G401.6 (cell line): ENCODE results near the gene GPC5.

Experiments used
- FAIRE-seq: peaks from 2 replicates; lab custom pipeline; 2012; peaks lifted over from hg19 to GRCh38; lab: Jason Lieb, UNC

Gene GPC5

DNA sequence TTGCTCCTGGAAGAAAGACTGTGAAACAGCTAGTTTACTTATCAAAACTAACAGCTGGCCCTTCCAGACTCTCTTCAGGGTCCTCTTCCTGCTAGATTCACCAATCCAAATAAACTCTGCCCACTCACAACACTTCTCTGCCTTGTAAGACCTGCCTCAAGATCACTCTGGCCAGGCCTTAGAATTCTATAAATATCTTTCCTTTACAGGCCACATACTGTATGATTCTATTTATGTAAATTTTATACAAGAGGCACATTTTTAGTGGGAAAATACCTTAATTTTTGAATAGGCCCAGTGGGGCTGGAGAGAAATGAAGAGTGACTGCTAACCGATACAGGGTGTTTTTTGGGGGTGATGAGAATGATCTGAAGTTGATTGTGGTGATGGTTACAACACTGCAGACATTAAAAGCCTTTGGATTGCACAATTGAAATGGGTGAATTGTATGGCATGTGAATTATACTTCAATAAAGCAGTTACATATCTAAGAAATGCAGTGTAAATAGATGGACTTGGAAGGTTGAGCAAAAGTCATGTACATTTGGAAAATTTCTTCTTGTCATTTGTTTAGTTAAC lies 141.8 kb downstream of the GPC5 start:
- no peak for FAIRE-seq

DNA sequence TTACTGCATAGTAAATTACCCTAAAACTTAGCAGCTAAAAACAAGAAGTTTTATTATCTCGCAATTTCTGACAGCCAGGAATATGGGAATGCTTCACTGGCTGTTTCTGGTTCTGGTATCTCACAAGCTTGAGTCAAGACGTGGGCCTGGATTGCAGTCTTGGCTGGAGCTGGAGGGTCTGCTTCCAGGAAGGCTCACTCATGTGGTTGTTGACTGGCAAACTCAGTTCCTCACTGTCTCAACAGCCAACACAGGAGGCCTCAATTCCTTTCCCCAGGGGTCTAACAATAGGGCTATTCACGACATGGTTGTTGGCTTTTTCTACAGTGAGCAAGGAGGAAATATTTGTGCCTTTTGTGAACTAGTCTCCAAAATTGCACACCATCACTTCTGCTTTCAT lies 146.3 kb downstream of the GPC5 start:
- FAIRE-seq: no peak

DNA sequence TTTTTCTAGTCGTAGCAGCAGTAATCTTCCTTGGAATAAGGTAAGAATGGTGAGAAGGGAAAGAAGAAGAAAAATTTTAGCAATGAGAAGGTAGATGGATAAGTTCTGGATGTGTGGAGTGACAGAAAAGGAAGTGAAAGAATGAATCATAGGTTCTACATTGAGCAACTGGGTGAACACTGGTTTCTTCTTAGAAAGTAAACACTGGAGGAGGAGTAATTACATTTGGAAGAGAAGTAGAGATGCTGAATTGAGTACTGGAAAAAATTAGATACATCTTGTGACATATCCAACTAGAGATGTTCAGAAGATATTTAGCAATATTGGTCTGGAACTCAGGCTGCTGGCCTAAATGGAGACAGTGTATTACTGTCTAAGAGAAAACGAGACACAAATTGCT lies 148.5 kb downstream of the GPC5 start:
- no peak for FAIRE-seq

DNA sequence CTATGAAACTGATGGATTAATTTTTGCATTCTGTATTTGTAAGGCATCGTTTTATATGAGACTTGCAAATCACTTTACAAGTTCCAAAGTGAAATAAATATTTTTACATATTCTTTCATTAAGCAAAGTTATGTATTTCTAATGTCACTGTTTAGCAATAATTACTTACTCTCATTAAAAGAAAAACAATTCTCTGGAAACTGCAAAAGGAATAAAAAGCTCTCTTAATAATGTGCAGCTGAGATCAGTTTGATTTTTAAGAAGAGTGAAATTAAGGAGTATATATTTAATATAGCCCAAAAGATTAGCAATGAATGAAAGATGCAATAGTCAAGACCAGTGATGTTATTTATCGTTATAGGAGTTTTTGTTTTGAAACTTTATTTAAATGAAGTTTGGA lies 155.2 kb downstream of the GPC5 start:
- no peak for FAIRE-seq

DNA sequence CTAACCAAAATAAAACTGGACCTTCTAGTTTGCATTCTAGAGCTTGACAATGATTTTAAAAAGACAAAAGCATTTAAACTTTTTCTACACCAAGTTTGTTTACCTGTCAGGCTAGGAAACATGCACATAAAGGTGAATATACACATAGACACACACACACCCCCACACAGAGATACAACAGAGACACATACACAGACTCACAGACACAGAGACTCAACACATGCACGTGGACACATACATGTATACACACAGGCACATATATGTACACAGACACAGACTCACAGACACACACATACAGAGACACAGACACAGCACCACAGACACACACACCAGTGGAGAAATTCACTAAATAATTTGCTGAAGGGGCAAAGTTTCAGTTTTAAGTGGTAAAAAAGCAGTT lies 155.7 kb downstream of the GPC5 start:
- FAIRE-seq: no peak

DNA sequence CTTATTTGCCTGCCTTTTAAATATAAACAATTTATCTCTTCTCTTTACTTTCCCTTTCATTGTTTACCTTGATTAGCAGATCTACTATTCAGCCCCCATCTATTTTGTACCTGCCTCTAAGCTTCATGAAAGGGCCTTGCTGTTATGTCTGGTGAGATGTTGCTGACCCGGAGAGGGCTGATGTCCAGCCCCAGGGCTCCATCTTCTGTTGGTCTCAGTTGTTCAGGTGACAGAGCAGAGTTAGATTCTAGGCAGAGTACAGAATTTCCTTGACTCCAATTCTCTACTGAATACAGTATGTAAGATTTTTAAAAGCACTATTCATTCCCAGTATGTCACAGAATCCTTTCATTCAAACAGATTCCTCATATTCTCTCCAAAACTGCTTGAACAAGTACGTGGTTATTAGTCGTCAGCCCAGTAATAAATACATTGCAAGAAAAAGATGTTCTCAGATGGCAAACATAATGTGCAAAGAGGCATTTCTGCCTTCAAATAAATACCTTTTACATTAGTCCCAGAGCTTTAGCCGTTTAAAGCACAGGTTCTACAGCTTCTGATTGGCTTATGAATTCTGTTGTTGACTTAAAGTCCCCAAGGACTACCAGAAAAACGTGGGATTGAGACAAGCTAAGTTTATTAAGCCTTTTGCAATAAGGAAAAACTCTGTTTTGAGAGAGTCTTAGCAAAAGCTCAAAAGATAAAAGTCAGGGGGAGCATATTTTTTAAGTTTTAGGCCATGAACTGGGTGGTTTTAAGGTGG lies 159.1 kb downstream of the GPC5 start:
- FAIRE-seq: no peak

DNA sequence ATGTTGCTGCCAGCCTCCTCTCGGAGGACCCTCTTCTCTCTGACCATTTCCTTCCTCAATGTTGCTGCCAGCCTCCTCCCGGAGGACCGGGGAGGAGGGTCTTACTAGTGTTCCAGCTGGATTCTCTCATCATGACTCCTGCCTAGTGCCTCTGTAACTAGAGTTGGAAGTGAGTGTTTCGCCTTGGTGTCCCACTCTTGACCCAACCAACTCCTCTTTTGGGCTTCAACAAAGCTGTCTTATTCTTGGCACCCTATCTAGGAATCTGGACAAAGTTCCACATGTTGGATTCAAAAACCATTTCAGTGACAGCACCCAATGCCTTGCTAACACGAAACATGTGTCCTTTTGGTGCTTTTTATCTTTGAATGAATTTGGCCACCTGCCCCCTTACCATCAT lies 165.4 kb downstream of the GPC5 start:
- no peak for FAIRE-seq

DNA sequence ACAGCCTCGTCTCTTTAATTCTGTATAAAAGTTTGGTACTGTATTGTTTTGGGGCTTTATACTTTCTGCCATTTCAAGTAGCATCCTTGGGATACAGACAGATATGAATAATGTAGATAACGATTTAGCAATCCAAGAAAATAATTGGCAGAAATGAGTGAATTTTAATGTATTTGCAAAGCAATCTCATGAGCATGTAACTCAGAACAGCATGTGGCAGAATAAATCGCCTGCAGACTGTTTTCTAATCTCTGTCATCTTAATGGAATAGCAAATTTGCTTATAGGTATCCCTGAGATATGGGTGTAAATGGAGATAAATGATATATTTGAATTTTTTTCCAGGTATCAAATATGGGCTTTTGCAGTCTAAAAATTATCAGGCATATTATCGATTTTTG lies 166.0 kb downstream of the GPC5 start:
- FAIRE-seq: no peak

DNA sequence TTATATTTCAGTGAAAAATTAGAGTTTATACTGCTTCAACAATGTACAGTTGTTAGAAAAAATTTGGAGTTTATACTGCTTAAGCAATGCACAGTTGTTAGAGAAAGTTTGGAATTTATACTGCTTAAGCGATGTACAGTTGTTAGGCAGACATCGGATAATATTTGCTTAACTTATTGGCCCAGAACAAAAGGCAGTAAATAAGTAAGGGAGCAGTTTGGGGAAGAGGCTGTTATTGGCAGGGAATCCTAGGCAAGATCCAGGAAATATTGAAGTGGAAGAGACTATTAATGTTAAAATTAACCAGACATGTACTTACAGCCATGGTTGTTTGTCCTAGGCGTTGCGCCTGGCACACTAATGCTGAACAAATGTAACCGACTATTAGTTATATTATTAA lies 166.9 kb downstream of the GPC5 start:
- no peak for FAIRE-seq

DNA sequence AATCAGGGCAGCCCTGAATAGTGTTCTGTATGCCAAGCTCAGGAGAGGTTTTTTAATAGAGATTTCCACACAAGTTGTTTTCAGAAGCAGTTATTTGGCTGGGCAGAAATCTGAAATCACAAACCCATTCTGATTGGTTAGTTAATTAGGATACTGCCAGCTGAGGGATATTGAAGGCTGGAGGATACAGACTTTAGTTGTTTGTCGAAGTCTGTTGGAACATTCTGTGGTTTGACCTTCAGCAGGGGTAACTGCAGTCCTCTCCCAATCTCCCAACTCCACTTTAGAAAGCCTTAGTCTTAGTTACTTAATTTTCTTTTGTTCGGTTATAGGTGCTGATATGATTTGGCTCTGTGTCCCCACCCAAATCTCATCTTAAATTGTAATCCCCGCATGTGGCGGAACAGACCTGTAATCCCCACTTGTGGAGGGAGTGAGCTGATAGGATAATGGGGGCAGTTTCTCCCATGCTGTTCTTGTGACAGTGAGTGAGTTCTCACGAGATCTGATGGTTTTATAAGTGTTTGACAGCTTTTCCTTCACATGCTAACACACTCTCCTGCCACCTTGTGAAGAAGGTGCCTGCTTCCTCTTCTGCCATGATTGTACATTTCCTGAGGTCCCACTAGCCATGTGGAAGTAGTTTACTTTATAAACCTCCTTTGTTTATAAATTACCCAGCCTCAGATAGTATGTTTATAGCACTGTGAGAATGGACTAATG lies 169.2 kb downstream of the GPC5 start:
- FAIRE-seq: no peak

DNA sequence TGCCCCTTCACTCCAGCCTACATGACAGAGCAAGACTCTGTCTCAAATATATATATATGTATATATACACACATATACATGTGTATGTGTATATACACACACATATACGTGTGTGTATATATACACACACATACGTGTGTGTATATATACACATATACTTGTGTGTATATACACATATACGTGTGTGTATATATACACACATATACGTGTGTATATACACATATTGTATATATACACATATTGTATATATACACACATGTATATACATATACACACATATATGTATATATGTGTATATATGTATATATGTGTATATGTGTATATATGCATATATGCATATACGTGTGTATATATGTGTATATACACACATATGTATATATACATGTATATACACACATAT lies 173.3 kb downstream of the GPC5 start:
- no peak for FAIRE-seq

DNA sequence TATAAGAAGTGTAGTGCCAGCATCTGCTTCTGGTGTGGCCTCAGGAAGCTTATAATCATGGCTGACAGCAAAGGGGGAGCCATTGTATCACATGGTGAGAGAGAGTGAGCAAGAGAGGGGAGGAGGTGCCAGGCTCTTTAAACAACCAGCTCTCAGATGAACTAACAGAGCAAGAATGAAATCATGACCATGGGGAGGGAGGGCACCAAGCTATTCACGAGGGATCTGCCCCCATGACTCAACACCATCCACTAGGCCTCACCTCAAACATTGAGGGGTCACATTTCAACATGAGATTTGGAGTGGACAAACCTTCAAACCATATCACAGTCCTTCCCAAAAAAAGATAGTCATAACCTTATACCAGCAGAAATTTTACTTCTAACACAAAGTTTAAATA lies 174.0 kb downstream of the GPC5 start:
- FAIRE-seq: no peak

DNA sequence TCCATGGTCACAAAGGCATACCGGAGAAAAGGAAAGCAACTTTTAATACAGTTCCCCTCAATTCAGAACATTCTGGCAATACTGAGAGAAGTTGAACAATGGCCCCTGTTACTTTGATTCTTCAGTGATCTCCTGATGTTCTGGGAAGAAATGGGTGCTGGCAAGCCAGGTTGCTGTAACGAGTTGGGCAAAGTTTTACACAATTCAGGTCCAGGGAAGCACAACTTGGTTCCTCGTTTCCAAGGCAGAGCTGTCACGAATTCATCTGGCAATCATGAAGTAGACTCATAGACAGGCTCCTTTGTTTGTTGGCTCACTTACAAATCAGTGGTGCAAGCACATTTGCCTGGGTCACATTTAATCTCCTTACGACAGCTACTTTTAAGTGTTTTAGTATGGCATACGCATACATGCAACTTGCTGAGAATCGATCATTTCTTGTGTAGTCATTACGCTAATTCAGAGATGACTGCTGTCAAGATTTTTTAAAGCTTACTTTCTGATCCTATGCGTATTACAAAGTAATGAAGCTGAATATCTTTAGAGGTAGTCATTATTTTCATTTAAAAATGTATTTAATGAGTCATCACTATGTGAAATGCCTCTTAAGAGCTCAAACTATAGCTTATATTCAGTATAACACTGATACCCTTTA lies 174.7 kb downstream of the GPC5 start:
- FAIRE-seq: no peak

DNA sequence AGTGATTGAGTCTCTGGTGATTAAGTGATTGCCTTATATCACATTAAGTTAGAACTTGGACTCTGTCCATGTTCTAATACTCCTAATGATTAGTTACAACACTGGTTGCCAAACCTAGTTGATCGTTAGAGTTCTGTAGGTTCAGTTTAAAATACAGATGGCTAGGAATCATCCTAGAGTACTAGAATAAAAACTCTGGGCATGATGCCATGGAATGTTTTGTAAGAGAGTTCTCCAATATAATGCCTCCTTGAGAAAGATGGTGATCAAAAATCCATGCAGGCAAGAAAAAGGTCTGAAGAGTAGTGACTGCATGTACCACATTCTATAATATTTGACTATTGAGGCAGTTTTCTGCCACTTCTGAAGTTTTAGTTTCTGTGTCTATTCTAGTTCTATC lies 176.3 kb downstream of the GPC5 start:
- no peak for FAIRE-seq

DNA sequence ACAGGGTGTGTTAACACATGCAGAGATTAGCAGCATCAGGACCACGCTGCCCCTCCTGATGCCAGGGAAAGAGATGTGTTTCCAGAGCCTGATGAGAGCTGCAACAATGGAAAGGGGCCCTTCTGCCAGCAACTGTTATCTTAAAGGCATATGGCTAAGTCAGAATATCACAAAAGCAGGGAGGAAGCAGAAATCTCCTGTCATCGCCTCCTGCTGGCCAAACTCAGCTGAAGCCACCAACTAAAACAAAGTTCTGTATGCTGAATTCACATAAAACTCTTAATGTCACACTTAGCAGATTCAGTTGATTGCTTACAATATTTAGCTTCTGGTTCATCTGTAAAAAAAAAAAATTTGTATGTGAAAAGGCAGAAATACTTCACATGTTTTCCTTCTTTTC lies 178.2 kb downstream of the GPC5 start:
- FAIRE-seq: no peak

DNA sequence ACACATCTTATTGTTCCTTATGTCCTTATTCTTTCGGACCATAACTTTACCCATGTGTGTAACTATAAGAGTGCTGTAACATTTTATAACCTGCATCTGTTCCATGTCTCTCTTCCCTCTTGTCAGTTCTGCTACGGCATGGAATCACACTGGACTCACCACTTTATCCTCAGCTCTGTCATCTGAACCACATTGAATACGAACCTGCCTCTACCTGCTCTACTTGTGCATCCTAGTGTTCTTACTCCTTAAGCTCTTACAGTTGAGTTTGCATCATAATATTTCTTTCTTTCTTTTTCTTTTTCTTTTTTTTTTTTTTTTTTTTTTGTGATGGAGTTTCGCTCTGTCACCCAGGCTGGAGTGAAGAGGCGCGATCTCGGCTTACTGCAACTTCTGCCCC lies 180.9 kb downstream of the GPC5 start:
- no peak for FAIRE-seq

DNA sequence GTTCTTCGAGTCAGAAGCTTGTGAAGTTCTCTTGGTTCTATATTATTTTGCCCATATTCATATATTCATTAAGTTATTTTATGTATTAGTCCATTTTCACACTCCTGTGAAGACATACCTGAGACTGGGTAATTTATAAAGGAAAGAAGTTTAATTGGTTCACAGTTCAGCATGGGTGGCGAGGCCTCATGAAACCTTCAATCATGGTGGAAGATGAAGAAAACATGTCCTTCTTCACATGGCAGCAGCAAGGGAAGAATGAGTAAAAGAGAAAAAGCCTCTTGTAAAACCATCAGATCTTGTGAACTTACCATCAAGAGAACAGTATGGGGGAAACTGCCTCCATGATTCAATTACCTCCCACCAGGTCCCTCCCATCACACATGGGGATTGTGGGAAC lies 182.3 kb downstream of the GPC5 start:
- no peak for FAIRE-seq

DNA sequence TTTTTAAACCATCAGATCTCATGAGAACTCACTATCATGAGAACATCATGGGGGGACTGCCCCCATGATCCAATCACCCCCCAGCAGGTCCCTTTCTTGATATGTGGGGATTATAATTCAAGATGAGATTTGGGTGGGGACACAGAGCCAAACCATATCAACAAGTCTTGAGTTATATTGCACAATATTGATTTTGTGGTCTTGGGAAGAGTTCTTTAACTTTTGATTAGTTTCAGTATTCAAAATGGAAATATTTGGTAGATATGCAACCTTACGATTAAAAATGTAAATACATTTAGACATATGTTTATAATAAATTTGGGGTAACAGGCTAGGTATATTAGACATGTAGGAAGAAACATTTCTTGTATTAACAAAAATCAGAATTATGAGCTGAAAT lies 188.2 kb downstream of the GPC5 start:
- FAIRE-seq: no peak

DNA sequence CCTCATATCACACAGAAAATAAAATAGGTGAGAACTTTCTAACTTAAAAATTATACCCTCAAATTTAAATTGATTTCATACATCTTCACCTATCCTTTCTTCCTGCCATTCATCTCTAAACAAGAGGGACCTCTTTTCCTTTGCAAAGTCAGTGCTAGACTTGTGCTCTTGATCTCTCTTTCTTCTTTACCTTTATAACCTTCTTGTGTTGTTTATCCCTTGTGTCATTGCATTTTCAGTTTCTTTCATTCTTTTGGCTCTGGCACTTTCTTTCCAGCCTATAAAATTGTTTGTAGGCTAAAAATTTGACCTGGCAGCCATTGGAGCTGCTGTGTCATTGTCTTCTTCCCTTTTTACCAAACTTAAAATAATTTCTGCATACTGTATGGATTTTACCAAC lies 190.1 kb downstream of the GPC5 start:
- no peak for FAIRE-seq

DNA sequence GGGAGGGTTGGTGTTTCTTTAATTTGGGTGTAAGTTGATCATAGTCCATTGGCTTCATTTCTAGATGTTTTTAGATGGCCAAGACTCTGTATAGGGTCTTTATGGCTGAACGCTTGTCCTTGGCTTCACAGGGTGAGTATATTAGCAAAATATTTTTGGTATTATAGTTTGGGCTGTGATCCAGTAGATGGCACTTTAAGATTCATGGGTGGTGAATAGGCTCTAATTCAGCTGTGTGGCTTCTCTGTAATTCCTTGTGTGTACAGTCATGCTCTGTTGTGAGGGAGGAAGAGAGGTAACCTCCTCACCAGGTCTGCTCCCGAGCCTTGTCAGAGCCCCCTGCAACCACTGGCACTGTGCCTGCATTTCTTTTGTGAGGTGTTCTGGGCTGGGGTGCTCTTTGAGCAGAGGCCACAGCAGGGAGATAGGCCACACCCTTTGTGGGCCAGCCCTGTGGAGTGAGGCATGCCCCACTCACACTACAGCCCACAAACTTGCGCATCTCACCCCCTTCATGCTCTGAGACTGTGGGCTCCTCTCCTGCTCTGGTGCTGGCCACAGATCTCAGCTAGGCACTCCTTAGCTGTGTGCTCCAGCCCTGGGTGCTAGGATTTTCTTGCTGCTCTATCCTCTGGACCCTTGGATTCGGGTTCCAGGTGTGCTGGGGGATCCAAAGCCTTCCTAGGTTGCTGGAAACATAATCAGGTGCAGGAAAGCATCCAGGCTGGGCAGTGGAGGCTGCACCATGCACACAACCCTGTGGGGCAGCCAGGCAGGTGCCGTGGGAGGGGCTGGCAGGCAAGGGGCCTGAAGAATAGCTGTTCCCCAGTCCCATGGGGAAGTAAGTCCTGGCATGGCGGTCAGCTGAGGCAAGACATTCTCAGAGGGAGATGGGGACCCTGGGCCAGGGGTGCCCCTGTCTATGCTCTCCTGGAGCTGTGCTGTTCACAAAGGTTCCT lies 193.9 kb downstream of the GPC5 start:
- no peak for FAIRE-seq

DNA sequence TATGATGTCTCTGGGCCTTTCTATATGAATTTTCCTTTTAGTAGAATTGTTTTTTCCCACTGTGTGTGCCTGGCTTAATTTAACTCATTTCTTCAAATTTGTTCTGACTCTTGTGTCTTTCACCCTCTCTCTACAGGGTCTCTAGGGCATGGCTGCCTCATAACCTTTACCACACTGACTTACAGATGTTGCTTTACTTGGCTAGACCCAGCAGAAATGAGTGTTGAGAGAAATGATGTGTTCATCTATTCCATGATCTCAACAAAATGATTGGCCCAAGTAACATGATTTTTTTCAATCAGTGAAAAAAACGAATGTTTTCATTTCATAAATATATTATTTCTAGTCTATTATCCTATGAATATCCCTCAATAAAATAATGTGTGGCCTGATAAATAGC lies 195.0 kb downstream of the GPC5 start:
- no peak for FAIRE-seq

DNA sequence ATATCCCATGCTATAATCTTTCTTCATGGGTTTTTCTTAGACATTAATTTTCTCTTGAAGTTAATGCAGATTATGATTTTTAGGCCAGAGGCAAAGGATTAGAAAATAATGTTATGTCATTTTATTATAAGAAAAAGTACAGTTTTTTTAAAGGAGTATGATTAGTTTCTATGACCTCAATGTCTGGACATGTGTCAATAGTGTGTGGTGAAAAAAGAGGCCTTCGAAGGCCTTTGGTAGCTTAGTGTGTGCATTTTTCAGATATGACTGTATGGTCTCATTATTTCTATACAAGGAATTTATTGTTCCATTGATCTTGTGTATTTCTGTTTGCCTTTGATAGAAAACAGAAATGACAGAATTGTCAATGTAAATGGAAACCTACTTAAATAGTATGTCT lies 195.6 kb downstream of the GPC5 start:
- FAIRE-seq: no peak
